HL-60 (cell line): ENCODE results near the gene OAS2.
A peak's percentile ranks its signal among the peaks of the same experiment; 100 is the strongest.

Experiments
- DNase-seq, 2 experiments: peaks; one replicate each; pipeline ENCODE4 v3.0.0-alpha.2; 2010 to 2020; ENCODE audit warnings: low read depth in 1 of 2, low spot score in 1 of 2
- H3K27ac ChIP-seq: fragments of 250-450 bp; sonication (Bioruptor Pico); replicated peaks from 2 replicates; pipeline ENCODE4 v1.5.1; 2020; ENCODE audit warnings: mild to moderate bottlenecking, moderate library complexity
- H3K27me3 ChIP-seq: fragments of 250-450 bp; sonication (Bioruptor Pico); 2 replicates; pipeline ENCODE4 v1.5.1; 2021; ENCODE audit warnings: mild to moderate bottlenecking, moderate library complexity; ENCODE audit not compliant: insufficient read depth, poor library complexity, severe bottlenecking
- H3K4me3 ChIP-seq: replicated peaks from 2 replicates; pipeline ENCODE4 v1.5.1; 2011; ENCODE audit warnings: mild to moderate bottlenecking, control low read depth, low read length; ENCODE audit not compliant: insufficient read depth
- GABPA ChIP-seq: IDR thresholded peaks from 2 replicates; pipeline ENCODE4 v1.6.1; 2012; ENCODE audit warnings: low read depth
- POLR2AphosphoS5 ChIP-seq: IDR thresholded peaks from 2 replicates; pipeline ENCODE4 v1.6.1; 2012; ENCODE audit warnings: low read depth
- SPI1 ChIP-seq: IDR thresholded peaks from 2 replicates; pipeline ENCODE4 v1.6.1; 2012; ENCODE audit warnings: low read depth, mild to moderate bottlenecking, borderline replicate concordance
- TF ChIP-seq, protein P1 (sequence below): IDR thresholded peaks from one replicate; pipeline ENCODE4 v1.5.1; 2011; ENCODE audit warnings: low read length, control low read depth, inconsistent platforms; ENCODE audit not compliant: insufficient read depth
- TF ChIP-seq, protein P2 (sequence below): IDR thresholded peaks from 2 replicates; pipeline ENCODE4 v1.6.1; 2012; ENCODE audit warnings: low read depth; ENCODE audit not compliant: insufficient replicate concordance

OAS2 gene

GRCh38 chr12:113057565-113058485 is 79.5 kb downstream of the OAS2 start:
- peaks cover 19% of the 10 kb centered on the region for H3K27me3 ChIP-seq
- TF ChIP-seq, protein P1, sequence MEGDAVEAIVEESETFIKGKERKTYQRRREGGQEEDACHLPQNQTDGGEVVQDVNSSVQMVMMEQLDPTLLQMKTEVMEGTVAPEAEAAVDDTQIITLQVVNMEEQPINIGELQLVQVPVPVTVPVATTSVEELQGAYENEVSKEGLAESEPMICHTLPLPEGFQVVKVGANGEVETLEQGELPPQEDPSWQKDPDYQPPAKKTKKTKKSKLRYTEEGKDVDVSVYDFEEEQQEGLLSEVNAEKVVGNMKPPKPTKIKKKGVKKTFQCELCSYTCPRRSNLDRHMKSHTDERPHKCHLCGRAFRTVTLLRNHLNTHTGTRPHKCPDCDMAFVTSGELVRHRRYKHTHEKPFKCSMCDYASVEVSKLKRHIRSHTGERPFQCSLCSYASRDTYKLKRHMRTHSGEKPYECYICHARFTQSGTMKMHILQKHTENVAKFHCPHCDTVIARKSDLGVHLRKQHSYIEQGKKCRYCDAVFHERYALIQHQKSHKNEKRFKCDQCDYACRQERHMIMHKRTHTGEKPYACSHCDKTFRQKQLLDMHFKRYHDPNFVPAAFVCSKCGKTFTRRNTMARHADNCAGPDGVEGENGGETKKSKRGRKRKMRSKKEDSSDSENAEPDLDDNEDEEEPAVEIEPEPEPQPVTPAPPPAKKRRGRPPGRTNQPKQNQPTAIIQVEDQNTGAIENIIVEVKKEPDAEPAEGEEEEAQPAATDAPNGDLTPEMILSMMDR = no peak
- TF ChIP-seq GABPA (no peak), POLR2AphosphoS5 (no peak), SPI1 (no peak)
- TF ChIP-seq, protein P2, sequence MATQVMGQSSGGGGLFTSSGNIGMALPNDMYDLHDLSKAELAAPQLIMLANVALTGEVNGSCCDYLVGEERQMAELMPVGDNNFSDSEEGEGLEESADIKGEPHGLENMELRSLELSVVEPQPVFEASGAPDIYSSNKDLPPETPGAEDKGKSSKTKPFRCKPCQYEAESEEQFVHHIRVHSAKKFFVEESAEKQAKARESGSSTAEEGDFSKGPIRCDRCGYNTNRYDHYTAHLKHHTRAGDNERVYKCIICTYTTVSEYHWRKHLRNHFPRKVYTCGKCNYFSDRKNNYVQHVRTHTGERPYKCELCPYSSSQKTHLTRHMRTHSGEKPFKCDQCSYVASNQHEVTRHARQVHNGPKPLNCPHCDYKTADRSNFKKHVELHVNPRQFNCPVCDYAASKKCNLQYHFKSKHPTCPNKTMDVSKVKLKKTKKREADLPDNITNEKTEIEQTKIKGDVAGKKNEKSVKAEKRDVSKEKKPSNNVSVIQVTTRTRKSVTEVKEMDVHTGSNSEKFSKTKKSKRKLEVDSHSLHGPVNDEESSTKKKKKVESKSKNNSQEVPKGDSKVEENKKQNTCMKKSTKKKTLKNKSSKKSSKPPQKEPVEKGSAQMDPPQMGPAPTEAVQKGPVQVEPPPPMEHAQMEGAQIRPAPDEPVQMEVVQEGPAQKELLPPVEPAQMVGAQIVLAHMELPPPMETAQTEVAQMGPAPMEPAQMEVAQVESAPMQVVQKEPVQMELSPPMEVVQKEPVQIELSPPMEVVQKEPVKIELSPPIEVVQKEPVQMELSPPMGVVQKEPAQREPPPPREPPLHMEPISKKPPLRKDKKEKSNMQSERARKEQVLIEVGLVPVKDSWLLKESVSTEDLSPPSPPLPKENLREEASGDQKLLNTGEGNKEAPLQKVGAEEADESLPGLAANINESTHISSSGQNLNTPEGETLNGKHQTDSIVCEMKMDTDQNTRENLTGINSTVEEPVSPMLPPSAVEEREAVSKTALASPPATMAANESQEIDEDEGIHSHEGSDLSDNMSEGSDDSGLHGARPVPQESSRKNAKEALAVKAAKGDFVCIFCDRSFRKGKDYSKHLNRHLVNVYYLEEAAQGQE = no peak
- H3K27ac ChIP-seq = no peak overlapping the region
- no peak overlapping the region for H3K4me3 ChIP-seq
- no peak for DNase-seq

DNA sequence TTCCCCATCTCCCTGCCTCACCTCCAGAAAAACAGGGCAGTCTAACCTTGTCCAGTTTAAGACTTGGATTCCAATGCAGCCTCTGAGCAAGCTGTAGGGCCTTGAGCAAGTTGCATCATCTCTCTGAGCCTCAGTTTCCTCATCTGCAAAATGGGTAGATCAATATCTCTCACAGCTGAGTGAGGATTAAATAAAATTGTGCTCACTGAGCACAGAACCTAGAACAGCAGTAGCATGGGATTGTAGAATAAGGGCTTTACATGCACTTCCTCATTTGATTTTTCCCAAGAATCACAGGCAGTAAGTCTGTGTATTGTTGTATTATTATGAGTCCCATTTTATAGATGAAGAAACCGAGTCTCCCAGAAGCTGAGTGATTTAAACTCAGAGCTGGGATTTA is 80.2 kb downstream of the OAS2 start:
- Histone ChIP-seq H3K4me3 (no peak overlapping the region), H3K27ac (no peak overlapping the region), H3K27me3 (peaks cover 19% of the 10 kb centered on the region)
- DNase-seq = no peak
- no peak for TF ChIP-seq POLR2AphosphoS5
- TF ChIP-seq SPI1 = peak; percentile 79
- TF ChIP-seq, protein P1 = no peak
- TF ChIP-seq, protein P2 = no peak
- TF ChIP-seq GABPA = no peak

- H3K27ac ChIP-seq = no peak overlapping the region
- DNase-seq = no peak
- TF ChIP-seq POLR2AphosphoS5 (no peak), GABPA (no peak), SPI1 (no peak)
- TF ChIP-seq, protein P1 = no peak
- TF ChIP-seq, protein P2 = no peak
- H3K4me3 ChIP-seq = no peak overlapping the region
- peaks cover 19% of the 10 kb centered on the region for H3K27me3 ChIP-seq
Measured at GRCh38 chr12:113059071-113059595, 80.8 kb downstream of the OAS2 start.
